HG02943 (cell line): ENCODE measurements around the gene BRIP1.

Experiments
- ATAC-seq: cut with Tn5 transposase; IDR thresholded peaks from one replicate; pipeline ENCODE4 v1.9.1; 2021; ENCODE audit warnings: mild to moderate bottlenecking, low read depth, moderate library complexity; ENCODE audit not compliant: unreplicated experiment

BRIP1 gene

DNA sequence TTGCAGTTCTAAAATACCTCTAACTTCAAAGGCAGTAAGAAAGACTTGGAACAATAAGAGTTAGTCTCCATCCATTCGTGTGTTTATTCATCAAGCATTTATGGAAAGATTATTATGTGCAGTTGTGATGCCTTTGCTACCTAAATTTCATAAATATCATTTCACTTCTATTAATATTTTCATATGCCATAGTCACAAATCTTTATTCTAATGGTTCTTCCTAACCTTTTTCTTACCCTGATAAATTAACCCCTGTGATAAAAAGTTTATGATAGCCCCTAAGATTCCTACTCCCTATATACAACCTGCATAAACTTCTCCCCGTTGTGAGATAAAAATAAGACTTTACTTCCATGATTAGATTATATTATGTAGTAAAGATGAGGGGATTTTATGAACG lies 94.9 kb downstream of the BRIP1 start:
- ATAC-seq = no peak

DNA sequence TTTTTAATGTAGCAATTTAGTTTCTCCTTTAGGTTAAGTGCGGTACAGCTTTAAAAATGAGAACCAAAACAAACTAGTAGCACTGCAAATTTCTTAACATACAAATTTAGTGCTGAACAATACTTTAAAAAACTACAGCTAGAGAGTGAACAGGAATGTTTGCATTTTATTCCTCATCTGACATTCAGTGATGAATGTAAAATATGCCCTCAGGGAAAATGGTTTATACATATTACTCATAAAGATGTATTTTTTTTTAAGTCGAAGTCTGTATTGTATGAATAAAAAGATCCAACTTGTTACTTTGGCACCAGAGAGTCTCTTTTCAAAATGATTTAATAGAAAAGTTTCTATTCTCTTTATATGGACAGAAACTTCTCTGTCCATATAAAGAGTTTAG lies 96.8 kb downstream of the BRIP1 start:
- ATAC-seq = no peak

DNA sequence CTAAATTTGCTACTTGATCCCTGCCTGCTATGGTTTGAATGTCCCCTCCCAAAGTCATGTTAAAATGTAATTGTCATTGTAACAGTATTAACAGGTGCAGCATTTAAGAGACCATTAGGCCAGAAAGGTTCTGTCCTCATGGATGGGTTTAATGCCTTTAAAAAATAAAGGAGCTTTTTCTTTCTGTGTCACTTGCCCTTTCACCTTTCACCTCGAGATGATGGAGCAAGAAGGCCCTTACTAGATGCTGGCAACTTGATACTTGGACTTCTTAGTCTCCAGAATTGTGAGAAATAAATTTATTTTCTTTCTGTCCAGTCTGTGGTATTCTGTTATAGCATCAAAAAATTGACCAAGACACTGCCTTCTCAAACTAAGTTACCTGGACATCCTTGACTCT lies 98.5 kb downstream of the BRIP1 start:
- no peak for ATAC-seq

DNA sequence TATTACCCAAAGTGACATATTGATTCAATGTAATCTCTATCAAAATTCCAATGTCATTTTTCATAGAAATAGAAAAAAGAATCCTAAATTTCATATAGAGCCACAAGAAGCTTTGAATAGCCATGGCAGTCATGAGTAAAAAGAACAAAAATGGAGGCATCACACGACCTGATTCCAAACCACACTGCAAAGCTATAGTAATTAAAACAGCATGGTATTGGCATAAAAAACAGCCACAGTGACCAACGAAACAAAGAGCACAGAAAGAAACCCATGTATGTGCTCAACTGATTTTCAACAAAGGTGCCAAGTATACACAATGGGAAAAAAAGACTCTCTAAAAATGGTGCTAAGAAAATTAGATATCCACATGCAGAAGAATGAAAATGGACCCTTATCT lies 101.5 kb downstream of the BRIP1 start:
- no peak for ATAC-seq

DNA sequence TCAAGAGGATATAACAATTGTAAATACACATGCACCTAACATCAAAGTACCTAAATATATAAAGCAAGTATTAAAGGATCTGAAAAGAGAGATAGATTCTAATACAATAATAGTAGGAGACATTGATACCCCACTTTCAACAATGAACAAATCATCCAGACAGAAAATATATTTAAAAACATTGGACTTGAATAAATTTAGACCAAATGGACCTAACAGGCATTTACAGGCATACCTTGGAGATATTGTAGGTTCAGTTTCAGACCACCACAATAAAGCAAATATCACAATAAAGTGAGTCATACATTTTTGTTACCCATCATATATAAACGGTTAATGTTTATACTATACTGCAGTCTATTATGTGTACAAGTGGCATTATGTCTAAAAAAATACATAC lies 104.0 kb downstream of the BRIP1 start:
- no peak for ATAC-seq

DNA sequence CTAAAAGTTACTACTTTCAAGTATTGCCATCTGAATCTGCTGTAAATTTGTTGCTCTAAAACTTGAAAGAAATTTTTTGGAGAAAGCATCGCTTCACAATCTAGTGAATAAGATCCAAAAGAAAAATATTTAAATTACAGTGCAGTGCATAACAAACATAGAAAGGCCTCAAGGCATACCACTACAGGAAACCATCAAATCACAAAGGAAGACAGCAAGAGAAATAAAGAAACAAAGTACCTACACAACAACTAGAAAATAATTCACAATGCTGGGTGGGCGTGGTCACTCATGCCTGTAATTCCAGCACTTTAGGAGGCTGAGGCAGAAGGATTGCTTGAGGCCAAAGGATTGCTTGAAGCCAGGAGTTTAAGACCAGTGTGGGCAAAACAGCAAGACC lies 104.9 kb downstream of the BRIP1 start:
- ATAC-seq = no peak

DNA sequence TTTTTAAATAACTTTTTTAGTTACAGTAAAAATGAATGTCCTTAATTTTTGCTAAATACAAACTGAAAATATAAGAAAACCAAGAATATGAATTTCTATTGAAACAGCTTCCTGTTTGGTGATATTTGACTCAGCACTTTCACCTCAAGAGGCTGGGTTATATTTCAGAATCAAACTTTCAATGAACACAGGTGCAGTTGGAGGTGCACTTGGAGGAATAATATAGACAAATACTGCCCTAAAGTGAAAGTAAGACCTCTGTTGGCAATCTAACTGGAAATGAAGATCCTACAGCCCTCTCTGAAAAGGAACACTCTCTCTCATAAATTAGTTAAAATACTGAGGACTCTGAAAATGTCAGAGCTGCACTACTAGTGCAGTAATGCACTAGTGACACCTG lies 106.2 kb downstream of the BRIP1 start:
- no peak for ATAC-seq

DNA sequence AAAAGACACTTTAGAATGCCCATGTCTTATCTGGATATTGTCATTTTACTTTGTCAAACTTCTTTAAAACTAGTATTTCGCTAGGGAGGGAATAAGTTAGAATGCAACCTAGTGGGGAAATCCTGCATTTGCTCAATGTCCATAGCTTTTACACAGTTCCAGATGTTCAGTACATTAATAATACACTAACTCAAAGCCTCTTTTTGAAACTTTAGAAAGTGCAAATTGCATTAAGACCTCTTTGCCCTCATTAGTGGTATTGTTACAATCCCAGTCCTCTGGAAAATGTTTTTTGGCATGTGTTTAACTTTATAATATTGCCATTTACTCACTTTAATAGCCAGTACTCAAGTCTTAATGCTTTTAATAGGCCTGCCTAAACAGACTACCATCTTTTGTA lies 106.8 kb downstream of the BRIP1 start:
- no peak for ATAC-seq

DNA sequence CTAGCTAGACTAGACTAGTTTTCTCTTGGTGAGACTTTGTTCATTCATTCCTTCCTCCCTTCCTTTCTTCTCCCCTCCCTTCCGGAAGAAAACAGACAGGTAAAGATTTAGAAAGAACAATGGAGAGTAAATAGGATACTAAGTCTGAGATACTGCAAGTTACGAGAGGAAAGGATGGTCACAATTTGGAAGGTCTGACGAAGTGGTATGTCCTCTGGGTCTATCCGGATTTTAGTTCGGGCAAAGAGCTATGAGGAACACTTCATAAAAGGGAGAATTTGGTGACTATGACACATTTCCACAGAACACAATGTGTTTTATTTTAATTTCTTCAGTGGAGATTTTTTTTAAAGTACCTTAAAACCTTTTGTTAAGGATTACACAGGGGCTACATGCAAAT lies 107.7 kb downstream of the BRIP1 start:
- no peak for ATAC-seq

DNA sequence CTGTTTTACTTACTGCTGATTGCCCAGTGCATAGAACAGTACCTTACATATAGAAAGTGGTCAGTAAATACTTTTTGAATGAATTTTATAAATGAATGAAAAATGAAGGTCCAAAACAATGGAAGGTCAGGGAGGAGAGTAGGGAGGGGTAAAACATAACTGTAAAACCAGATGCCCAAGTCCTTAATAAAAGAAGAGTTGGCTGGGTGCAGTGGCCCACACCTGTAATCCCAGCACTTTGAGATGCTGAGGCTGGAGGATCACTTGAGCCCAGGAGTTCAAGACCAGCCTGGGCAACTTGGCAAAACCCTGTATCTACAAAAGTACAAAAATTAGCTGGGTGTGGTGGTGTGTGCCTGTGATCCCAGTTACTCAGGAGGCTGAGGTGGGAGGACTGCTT lies 108.2 kb downstream of the BRIP1 start:
- ATAC-seq = no peak

DNA sequence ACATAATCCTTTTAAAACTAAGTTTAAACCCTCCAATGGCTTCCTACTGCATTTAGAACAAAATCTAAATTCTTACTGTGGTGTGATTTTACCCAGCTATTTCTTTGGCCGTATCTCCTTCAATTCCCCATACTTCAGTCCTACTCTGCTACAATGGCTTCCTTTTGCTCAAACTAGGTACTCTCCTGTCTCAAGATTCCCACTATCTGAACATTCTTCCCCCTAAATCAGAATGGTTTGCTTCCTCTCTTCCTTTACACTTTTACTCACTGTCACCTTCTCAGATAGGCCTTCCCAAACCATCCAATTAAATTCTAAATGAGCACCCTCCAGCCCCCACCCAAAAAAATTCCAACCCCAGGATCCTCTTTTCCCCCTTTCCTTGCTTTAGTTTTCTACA lies 109.2 kb downstream of the BRIP1 start:
- ATAC-seq = no peak

DNA sequence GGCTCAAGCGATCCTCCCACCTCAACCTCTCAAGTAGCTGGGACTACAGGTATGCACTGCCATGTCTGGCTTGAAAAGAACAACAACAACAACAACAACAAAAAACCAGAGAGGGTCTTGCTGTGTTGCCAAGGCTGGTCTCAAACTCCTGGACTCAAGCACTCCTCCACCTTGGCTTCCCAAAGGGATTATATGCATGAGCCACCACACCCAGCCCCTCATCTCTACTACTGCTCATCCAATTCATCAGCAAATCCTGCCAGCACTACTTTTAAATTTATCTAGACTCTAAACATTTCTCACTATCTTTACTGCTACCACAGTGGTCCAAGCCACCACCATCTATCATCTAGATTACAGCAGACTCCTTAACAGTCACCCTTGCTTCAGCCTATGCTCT lies 109.6 kb downstream of the BRIP1 start:
- ATAC-seq = no peak

DNA sequence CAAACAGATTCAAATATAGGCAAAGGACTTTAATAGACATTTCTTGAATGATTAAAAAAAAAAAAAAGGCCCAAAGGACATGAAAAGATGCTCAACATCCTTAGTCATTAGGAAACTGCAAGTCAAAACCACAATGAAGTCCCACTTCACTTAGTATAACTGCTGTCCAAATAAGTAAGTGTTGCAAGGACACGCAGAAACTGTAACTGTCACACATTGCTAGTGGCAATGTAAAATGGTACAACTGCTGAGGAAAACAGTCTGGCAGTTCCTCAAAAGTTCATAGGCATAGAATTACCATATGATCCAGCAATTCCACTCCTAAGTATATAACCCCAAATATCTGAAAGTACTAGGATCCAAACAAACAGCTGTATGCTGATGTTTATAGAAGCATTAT lies 112.7 kb downstream of the BRIP1 start:
- ATAC-seq = no peak

DNA sequence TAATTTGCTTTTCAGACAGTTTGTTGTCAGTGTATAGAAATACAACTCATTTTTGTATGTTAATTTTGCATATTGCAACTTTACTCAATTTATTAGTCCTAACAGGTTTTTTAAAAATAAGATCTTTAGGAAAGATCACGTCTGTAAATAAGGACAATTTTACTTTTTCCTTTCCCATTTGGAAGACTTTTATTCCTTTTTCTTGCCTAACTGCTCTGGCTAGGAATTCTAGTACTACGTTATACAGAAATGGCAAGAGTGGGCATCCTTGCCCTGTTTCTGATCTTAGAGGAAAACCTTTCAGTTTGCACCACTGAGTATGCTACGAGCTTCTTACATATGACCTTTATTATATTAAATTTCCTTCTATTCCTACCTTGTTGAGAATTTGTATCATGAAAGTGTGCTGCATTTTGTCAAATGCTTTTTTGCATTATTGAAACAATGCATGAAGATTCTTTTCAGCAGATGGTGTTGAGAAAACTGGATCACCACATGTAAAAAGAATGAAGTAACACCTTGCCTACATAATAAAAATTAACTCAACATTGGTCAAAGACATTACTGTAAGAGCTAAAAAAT lies 113.4 kb downstream of the BRIP1 start:
- no peak for ATAC-seq

DNA sequence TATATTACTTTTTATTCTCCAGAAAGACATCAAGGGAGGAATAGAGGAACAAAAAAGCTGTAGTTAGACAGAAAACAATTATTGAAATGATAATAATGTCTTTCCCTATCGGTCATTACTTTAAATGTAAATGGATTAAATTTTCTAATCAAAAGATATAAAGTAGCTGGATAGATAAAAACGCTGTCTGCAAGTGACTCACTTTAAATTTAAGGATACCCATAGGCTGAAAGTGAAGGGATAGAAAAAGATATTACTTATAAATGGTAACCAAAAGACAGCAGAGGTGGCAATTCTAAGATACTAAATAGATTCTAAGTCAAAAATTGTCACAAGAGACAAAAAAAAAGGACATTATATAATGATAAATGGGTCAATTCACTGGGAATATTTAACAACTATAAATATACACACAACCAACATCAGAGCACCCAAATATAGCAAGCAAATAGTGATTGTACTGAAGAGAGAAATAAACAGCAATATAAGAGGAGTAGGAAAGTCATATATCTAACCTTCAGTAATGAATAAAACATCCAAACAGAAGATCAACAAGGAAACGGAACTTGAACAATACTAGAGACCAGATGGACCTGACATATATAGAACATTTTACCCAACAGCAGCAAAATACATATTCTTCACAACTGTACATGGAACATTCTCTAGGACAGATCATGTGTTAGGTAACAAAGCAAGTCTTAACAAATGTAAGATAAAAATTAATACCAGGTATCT lies 116.9 kb downstream of the BRIP1 start:
- ATAC-seq = no peak

DNA sequence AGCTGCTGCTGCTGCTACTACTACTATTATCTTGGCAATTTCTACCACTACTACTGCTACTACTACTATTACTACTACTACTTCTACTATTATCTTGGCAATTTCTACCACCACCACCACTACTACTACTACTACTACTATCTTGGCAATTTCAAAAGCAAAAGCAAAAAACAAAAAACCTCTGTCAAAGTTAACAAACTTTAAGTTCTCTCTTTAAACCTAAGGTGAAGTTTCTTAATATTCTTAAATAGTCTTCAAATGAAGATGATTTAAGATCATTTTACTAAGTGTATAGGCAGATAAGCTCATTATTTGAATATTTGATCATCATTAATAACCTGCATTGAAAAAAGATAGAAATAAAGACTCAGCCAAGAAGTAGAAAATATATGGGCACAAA lies 118.5 kb downstream of the BRIP1 start:
- ATAC-seq = no peak

DNA sequence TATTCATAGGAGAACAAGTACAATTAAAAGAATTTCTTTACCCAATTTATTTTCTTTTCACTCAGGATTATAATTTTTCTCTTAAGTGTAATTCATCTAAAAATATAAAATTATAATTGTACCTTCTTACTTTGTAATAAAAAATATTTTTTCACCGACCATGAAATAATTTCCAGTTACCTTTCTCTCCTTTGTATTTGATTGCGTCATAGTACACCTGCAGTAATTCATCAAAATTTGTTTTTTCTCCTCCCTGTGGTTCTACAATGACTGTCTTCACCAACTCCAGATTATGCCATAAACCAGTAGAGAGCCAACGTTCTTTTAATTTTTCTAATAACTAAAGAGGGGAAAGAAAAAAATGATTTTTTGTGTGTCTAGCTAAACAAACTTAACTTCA lies 119.1 kb downstream of the BRIP1 start:
- no peak for ATAC-seq

DNA sequence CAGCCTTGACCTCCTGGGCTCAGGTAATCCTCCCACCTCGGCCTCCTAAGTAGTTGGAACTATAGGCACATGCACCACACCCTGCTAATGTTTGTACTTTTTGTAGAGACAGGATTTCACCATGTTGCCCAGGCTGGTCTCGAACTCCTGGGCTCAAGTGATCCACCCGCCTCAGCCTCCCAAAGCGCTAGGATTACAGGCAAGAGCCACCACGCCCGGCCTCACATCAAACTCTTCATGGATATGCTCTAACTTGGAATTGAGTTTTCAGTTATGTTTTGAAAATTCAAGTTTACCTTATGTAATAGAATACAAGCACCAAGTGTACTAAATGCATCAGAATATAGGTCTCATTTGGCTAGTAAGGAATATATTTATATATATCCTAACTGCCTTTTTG lies 119.6 kb downstream of the BRIP1 start:
- no peak for ATAC-seq

DNA sequence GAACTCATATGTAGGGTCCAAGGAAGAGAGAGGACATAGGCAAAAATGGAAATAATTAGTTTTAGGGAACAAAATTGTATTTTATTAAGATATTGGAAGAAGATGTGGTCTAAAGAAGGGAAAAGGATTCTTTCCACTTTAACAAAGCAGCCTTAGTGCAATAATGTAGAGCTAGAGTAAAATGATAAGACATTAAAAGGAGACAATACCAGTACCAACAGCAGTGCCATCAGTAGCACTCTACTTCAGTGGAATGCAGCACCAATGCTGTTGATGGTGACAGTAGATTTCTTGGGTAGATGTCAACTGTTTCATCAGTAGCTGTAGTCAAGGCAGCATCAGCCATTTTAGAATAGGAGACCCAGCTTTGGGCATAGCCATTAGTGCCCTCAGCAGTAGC lies 124.3 kb downstream of the BRIP1 start:
- ATAC-seq = no peak

DNA sequence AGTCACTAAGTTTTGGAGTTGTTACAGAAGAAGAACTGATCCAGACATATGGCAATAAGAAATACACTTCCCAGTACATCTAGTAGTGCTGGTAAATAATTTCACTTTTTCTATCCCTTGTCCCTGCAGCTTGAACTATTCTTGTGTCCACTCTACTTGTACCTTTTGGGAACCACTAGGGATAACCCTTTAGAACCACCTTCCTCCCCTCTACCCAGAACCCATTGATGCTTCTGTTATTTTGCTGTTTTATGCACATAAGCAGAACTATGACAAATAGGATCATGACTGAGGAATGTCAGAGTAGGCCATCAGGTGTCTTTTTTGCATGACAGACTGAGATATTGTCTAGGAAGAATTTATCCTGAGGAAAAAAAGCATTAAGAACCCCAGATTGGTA lies 125.1 kb downstream of the BRIP1 start:
- ATAC-seq = no peak

DNA sequence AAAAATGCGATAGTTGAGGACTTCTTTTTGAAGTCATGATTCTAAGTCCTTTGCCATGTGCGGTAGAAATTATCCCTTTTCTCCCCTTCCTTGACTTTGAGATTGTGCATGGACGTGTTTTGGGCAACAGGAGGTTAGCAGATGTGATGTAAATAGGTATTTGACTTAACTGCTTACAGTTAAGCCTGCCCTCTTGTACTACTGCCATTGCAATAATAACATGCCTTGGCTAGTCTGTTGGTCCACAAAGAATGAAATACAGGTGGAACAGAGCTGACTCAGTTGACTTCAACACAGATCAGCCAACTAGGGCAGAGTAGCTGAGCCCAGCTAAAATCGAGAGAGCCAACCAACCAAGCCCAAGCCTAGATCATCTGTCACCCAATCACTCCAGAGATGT lies 125.5 kb downstream of the BRIP1 start:
- no peak for ATAC-seq

DNA sequence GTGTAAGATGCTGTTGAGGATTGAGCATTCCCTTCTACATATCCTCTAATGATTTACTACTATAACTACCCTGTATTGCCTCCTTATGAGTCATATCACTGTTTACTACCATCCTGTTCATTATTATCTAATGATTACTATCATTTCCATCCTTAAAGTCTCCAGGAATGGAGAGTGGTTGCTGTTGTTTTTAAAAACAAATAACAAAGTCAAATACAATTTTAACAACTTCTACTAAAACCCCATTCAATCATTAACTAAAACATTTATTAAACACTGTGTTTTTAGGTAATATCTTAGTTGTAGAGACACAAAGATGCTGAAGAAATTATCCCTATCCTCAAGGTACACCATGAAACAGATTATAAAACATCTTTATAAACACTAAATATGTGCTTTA lies 126.9 kb downstream of the BRIP1 start:
- no peak for ATAC-seq

DNA sequence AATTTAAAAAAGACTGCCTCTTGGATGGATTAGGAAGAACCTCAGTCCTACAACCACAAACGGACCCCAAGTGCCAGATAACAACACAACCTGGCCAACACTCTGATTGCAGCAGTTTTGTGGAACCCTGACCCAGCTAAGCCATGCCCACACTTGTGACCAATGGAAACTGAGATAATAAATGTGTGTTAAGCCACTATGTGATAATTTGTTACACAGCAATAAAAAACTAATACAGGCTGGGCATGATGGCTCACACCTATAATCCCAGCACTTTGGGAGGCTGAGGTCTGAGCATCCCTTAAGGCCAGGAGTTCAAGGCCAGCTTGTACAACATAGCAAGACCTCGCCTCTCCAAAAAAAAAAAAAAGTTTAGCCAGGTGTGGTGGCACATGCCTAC lies 127.5 kb downstream of the BRIP1 start:
- ATAC-seq = no peak
